Measurements from ENCODE around the gene FAM217A.

DNA sequence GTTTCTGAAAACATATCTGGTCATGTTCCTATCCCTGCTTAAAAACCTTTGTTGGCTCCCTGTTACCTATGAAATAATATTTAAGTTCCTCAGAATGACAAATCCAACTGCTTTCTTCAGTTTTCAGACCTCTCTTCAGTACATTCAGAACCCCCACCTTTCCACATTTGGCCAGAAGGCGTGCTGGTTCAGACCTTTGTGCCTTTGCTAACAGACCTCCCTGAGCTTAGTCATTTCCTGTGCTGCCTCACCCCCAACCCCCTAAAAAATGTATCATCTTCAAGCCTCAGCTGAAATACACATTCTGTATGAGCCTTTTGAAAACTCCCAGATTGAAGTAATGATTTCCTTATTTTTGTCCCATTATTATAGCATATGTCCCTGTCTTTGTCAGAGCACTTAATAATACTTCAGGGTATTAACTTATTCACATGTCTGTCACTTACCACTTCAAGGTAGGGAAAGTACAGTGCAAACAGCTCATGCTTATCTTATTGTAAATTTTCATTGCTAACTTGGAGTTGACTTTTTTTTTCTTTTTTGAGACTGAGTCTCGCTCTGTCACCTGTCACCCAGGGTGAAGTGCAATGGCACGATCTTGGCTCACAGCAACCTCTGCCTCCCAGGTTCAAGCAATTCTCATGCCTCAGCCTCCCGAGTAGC, 19.7 kb downstream of the FAM217A start:
- no peak for TF ChIP-seq CTCF (IDR thresholded peaks at IDR 0.05)
- no peak for TF ChIP-seq POLR2A (IDR thresholded peaks at IDR 0.05)
- no peak for TF ChIP-seq POLR2AphosphoS5 (IDR thresholded peaks at IDR 0.05)

Data from stomach (tissue), 4 donors.